PC-3 (cell line): ENCODE data around the gene TOP3A.

Experiments used
- CTCF ChIP-seq: fragments of 300-600 bp; sonication (generic); conservative IDR thresholded peaks from 2 replicates; pipeline ENCODE4 v1.5.1; 2017; ENCODE audit warnings: antibody characterized with exemption, low read depth, mild to moderate bottlenecking, low read length
- EZH2 ChIP-seq: fragments of 300-600 bp; sonication (generic); IDR thresholded peaks from one replicate; pipeline ENCODE4 v1.6.1; 2017; ENCODE audit warnings: antibody characterized with exemption, mild to moderate bottlenecking, low read length; ENCODE audit not compliant: unreplicated experiment
- EZH2phosphoT487 ChIP-seq: fragments of 300-600 bp; sonication (generic); IDR thresholded peaks from 2 replicates; pipeline ENCODE4 v1.6.1; 2018; ENCODE audit warnings: mild to moderate bottlenecking, antibody characterized with exemption, low read length, borderline replicate concordance

- no peak for TF ChIP-seq CTCF
- TF ChIP-seq EZH2, result no peak
- TF ChIP-seq EZH2phosphoT487, result no peak
These were observed 58.0 kb downstream of the TOP3A start for GRCh38 chr17:18256776-18257175.
